HEK293T (cell line): ENCODE measurements around the gene GTSE1.

Experiments
- BHLHE40 ChIP-seq: fragments of 450-650 bp; IDR thresholded peaks from 2 replicates; pipeline ENCODE4 v1.6.1; 2016; ENCODE audit warnings: mild to moderate bottlenecking, moderate library complexity, borderline replicate concordance
- ELF4 ChIP-seq: fragments of 450-650 bp; IDR thresholded peaks from 2 replicates; pipeline ENCODE4 v1.6.1; 2017; ENCODE audit warnings: antibody characterized with exemption
- FOXA1 ChIP-seq: fragments of 450-650 bp; IDR thresholded peaks from 2 replicates; pipeline ENCODE4 v1.6.1; 2016; ENCODE audit warnings: mild to moderate bottlenecking
- FOXK2 ChIP-seq: fragments of 450-650 bp; IDR thresholded peaks from 2 replicates; pipeline ENCODE4 v1.6.1; 2016; ENCODE audit warnings: mild to moderate bottlenecking
- HDGF ChIP-seq: fragments of 450-650 bp; IDR thresholded peaks from 2 replicates; pipeline ENCODE4 v1.6.1; 2017; ENCODE audit warnings: antibody characterized with exemption, borderline replicate concordance
- LEF1 ChIP-seq: fragments of 450-650 bp; IDR thresholded peaks from 2 replicates; pipeline ENCODE4 v1.6.1; 2017; ENCODE audit warnings: mild to moderate bottlenecking, borderline replicate concordance
- SP1 ChIP-seq: fragments of 450-650 bp; IDR thresholded peaks from 2 replicates; pipeline ENCODE4 v1.6.1; 2017
- SUZ12 ChIP-seq: fragments of 450-650 bp; IDR thresholded peaks from 2 replicates; pipeline ENCODE4 v1.6.1; 2016; ENCODE audit warnings: mild to moderate bottlenecking

DNA sequence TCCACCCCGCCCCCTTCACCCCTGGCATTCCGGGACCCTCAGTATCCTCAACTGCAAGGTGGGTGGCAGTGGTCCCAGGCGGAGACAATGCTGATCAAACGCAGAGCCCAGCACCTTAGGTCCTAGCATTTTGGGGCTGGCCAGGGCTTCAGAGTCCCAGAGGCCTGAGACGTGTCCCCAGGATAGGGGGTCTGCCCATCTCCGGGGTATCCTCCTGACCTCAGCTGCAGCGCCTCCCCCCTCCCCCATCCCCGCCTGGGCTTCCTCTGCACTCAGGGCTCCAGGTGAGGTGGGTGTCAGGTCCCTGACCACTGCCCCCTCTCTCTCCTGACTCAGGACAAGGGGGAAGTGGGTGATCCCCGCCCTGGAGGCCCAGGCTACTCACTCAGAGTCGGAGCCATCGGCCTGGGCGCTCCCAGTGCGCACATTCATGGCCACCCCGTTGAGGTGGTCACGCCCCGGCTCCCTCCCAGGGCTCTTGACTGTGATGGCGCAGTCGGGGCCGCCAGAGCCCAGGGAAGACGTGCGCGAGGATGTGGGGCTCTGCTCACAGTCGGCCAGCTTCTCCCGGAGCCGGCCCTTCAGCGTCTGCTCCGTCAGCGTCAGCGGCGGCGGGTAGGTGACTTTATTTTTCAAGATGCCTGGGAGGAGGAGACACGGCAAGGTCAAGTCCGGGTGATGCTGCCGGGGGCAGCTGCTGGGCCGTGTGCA is 67.1 kb downstream of the GTSE1 start:
- TF ChIP-seq ELF4 (no peak), HDGF (no peak), FOXK2 (no peak), BHLHE40 (no peak), SUZ12 (no peak), LEF1 (no peak), FOXA1 (no peak), SP1 (no peak)
